Hematopoietic multipotent progenitor cell treated with erythropoietin and hydrocortisone succinate and interleukin-3 and kit ligand, for 15 days (in vitro differentiated cells): ENCODE measurements around the gene ZNF335.
A peak's percentile ranks its signal among the peaks of the same experiment; 100 is the strongest.
"Not testable (repeated sequence)": the region's sequence is repeated elsewhere in the genome, so short reads cannot be mapped to it uniquely, and the experiment has no call there.

ENCODE experiments used
- DNase-seq: peaks from one replicate; pipeline ENCODE4 v3.0.0-alpha.2; 2015; ENCODE audit warnings: low spot score

The ZNF335 gene

GRCh38 chr20:45934046-45934585 lies 37.9 kb downstream of the ZNF335 start:
- peak; percentile 49 for DNase-seq

DNA sequence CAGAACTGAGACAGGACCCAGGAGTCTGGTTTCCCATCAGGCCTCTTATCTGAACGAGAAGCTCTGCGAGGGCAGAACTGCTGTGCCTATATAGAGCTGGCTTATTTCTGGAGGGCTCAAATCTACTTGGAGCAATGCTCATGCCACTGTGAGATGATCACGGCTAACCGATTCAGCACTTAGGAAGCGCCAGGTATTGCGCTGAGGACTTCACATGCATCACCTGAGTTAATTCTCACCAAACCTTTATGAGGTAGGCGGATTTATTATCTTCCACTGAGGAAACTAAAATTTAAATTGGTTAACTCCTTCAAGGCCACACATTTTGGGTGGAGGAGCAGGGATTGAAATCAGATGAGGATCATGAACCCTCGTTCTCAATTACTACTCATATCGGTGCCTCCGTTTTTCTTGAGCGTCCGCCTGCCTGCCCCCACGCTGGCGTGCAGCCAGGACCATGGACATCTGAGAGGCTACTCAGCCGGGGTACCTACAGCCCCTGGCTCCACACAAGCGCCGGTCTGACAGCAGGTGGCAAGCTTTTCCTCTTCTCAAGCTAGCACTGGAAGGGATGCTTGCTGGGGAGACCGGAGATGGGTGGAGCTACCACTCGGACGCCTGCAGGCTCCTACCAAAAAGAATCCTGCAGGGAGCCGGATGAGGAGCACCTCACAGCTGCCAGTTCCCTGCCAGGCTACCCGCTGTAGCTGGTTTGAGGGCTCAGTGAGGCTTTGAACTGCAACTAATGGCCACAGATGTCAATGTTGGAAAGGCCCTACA lies 38.5 kb downstream of the ZNF335 start:
- peak; percentile 59 for DNase-seq

GRCh38 chr20:45931680-45932079 lies 40.3 kb downstream of the ZNF335 start:
- DNase-seq: not testable (repeated sequence)

- no peak for DNase-seq
Measured at GRCh38 chr20:45927071-45927878, 44.7 kb downstream of the ZNF335 start.

- no peak for DNase-seq
Measured at GRCh38 chr20:45926731-45927070, 45.3 kb downstream of the ZNF335 start.

DNA sequence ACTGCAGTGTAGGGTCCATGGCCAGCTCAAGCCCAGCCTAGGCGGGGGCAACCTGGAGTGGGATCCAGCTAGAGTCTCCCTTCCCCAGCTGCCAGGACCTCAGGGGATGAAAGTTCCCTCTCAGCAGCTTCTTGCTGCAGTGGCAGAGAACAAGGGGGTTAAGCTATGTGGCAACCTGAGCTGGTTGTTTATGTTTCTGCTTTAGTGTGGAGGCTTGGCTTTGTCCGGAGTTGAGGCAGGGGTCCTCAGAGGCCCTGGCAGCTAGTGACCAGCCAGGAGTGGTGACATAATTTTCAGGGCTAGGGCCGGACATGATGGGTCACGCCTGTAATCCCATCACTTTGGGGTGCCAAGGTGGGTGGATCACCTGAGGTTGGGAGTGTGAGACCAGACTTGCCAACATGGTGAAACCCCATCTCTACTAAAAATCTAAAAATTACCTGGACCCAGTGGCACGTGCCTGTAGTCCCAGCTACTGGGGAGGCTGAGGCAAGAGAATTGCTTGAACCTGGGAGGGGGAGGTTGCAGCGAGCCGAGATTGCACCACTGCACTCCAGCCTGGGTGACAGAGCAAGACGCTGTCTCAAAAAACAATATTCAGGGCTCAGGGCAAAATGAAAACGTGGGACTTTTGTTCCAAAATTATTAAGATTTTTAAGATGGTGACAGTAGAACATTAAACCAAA lies 46.0 kb downstream of the ZNF335 start:
- no peak for DNase-seq

DNA sequence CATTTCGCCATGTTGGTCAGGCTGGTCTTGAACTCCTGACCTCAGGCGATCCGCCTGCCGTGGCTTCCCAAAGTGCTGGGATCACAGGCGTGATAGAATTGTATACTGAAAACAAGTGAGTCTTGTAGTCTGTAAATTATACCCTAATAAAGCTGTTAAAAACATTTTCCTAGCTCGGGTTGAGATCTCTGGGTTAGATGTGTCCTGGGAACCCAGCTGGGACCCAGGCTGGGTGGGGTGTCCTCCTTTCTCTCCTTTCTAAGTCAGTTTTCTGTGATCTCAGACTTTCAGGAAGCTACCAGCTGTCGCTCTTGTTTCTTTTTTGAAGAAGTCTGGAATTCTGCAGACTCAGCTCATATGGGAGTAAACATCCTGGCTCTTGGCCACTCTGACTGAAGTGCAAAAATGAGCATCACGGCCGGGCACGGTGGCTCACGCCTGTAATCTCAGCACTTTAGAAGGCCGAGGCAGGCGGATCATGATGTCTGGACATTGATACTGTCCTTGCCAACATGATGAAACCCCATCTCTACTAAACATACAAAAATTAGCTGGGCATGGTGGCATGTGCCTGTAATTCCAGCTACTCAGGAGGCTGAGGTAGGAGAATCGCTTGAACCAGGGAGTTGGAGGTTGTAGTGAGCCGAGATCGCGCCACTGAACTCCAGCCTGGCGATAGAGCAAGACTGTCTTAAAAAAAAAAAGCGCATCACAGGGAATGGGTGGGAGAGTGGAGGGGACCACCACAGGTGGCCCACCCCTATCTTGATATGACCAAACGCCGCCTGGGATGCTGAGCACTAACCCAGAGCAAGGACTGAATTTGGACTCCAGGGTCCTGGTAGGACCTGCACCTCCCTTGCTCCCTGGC lies 47.4 kb downstream of the ZNF335 start:
- peak; percentile 28 for DNase-seq

DNA sequence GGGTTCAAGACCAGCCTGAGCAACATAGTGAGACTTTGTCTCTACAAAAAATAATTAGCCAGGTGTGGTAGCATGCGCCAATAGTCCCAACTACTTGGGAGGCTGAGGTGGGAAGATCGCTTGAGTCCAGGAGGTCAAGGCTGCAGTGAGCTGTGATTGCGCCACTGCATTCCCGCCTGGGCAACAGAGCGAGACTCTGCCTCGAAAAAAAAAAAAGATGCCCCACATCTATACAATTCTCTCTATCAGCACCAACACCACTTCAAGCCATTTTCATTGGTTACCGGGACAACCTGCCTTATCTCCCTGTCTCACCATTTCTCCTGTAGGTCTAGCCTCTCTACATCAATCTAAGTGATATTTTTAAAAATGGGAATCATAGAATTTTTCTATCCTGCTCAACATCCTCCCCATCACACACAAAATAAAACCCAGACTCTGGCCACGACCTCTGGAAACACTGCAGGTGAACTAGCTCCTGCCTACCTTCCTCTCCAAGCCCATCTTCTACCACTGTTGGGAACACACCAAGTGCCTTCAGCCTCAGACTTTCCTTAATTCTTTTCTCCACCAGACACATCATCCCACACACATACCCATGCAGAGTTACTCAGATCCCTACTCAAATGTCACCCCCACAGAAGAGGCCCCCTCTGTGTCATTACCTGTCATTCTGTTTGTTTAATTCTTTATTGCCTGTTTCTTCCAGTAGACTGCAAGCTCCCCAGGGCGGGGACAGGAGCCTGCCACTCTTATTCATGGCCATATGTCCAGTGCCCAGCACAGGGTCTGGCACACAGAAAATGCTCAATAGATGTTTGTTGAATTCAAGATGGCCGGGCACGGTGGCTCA lies 50.4 kb downstream of the ZNF335 start:
- no peak for DNase-seq

DNA sequence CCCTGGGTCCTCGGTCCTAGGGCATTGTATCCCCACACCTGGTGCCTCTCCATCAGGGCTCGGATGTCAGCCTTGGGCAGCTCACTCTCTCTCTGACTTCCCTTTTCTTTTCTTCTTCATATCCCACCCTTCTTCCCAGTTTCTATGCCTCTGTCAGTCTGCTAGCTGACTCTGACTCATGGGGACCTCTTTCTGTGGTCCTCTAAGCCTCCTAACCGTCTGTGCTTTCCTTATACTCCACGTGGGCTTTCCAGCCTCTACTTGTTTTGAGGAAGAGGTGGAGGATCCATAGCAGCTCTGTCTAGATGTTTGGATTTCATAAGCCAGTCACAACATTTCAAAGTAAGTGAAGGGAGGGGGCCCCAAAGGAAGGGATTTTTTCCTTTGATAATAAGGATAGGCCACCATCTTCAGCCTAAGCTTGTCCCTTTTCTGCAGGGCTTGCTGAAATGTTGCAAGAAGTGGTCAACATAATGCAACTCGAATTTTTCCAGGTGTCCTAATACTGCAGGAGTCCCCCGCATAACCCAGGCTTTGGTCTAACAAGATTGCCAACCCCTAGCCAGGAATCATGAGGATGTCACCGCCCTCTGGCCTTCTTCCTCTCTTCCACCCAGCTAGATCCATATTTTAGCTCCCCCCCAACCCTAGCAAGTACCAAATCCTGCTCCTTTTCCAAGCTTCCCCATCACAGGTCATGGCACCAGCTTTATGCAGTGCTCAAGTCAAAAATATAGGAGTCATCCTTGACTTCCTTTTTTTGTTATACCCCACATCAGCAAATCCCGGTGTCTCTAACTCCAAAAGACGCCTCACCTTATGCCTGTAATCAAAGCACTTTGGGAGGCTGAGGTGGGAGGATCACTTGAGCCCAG lies 51.3 kb downstream of the ZNF335 start:
- no peak for DNase-seq

DNA sequence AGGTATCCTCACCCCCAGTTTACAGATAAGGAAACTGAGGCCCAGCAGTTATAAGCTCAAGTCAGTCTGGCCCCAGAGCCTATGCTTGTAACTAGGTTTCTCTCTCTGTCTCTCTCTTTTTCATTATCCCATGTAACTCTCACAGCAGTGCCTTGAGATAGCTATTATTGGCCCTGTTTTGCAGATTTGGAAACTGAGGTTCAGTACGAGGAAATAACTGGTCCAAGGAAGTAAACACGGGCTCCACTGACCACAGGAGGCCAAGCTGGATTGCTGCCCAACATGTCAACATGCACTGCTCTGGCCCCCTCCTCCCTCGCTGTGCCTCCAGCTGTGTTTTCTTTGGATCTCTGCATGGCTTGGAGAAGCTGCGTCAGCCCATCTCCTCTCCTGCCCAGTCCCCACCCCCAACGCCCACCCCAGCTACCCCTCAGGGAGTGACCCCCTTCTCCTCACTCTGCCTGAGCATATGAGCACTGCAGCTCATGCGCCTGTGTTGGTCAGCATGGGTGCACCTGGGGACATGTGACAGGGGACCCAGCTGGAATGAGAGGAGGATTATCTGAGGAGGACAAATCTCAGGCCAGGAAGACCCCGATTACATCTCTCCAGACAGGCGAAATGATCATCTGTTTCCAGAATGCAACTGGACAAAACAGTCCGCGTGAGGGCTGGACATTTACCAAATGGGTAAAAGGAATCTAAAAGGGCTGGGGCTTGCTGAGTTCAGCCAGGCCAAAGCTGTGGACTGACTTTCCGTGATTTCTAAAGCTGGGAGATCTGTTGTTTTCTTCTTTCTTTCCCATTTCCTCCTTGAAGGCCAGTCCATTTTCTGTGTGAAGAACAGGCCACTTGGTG lies 52.2 kb downstream of the ZNF335 start:
- DNase-seq: no peak

DNA sequence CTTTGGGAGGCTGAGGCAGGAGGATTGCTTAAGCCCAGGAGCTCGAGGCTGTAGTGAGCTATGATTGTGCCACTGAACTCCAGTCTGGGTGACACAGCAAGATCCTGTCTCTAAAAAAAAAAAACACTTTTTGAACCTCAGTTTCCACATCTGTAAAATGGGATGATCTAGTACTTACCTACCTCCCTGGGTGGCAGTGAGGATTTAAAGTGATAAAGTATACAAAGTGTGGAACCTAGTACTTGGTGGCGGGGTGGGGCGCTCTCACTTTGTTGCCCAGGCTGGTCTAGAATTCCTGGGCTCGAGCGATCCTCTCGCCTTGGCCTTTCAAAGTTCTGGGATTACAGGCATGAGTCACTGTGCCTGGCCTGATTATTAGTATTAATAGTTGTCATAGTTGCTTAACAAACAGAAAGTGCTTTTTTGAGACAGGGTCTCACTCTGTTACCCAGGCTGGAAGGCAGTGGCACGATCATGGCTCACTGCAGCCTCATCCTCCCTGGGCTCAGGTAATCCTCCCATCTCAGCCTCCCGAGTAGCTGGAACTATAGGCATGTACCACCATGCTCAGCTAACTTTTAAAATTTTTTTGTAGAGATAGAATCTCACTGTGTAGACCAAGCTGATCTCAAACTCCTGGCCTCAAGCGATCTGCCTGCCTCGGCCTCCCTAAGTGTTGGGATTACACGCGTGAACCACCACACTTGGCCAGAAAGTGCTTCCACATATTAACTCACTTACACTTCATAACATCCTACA lies 53.0 kb downstream of the ZNF335 start:
- no peak for DNase-seq

GRCh38 chr20:45918182-45918737 lies 53.7 kb downstream of the ZNF335 start:
- no peak for DNase-seq

DNA sequence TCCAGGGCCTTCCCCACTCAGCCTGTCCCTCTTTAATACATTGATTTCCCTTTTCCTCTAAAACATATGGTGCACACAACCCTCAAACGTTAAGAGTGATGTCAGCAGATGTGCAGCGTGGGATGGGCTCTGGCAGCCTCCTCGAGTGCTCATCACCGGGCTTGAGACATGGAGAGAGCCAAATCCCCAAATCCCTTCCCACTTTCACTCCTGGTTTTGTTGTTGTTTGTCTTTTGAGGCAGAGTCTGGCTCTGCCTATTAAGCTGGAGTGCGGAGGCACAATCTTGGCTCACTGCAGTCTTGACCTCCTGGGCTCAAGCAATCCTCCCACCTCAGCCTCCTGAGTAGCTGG lies 54.2 kb downstream of the ZNF335 start:
- DNase-seq: no peak

DNA sequence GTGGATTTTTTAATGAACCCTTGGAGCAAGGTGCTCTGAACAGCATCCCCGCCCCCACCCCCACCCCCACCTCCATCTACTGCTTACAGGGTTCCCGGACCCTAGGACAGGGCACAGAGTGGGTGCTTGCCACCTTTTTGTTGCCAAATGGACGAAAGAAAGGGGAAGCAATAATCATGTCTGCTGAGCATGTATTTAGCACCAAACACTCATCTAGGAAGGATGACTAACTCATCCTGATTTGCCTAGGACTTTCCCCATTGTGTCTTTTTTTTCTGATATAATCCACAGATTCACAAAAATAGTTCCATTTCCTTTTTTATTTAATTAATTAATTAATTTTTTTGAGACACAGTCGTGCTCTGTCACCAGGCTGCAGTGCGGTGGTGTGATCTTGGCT lies 58.9 kb downstream of the ZNF335 start:
- no peak for DNase-seq

- DNase-seq: no peak
Measured at GRCh38 chr20:45912344-45912682, 59.7 kb downstream of the ZNF335 start.

GRCh38 chr20:45911486-45912343 lies 60.3 kb downstream of the ZNF335 start, which contains the start of gene PLTP:
Gene PLTP, minus strand, starts transcription at chr20:45912155. Its CDS starts 703 bp downstream, at chr20:45911452.
- DNase-seq: no peak
